Lower leg skin (tissue), 4 donors: Measurements from ENCODE around the gene LY6G6D. TPM values are rescaled to one million over a fixed set of nuclear protein-coding genes. Genes with fewer than 3 reads are reported as not detected.

Experiments
- DNase-seq, 2 donors: peaks; one replicate each; pipeline ENCODE4 v3.0.0-alpha.2; 2019; ENCODE audit warnings: low spot score in 2 of 2
- H3K4me3 ChIP-seq: fragments of 200-600 bp; sonication (generic); 2 replicates; pipeline ENCODE4 v1.5.1; 2017; ENCODE audit warnings: mild to moderate bottlenecking, low read depth; ENCODE audit not compliant: poor library complexity, severe bottlenecking
- POLR2A ChIP-seq, 2 donors: fragments of 450-650 bp; IDR thresholded peaks; one replicate each; pipeline ENCODE4 v1.6.1; 2016 to 2017; ENCODE audit warnings: antibody characterized with exemption in 2 of 2, mild to moderate bottlenecking in 1 of 2, moderate library complexity in 1 of 2
- WGBS, 2 donors: methylation state at CpG; one replicate each; pipeline ENCODE4 v1.1.5; 2018; 5-methylcytosine and 5-hydroxymethylcytosine counted together
- intact Hi-C: fragments of 100-400 bp; cut with DNase I; formaldehyde crosslinking; loops from one replicate; pipeline ENCODE4 v1.15.0; 2023; ENCODE audit warnings: low total_unique reads
- microRNA-seq, 2 donors: library from miRNA; unstranded; fragments of <30 nt; microRNA quantifications; one replicate each; pipeline ENCODE4, GENCODE V29; 2016; ENCODE audit warnings: borderline replicate concordance in 2 of 2, borderline number of aligned reads in 1 of 2
- total RNA-seq, 4 donors: library from RNA; depleted of rRNA; stranded (reverse); fragments of >200 nt; gene quantifications; one replicate each; pipeline ENCODE4 v1.1.0, GENCODE V29; 2016
- TF ChIP-seq, protein P1 (sequence below), 3 donors: fragments of 450-650 bp; IDR thresholded peaks; one replicate each; pipeline ENCODE4 v1.5.1; 2016; ENCODE audit warnings: antibody characterized with exemption in 3 of 3, mild to moderate bottlenecking in 3 of 3, moderate library complexity in 2 of 3

LY6G6D gene
- total RNA-seq, 4 donors from 2014 or later: 9.5 TPM; not detected in 3

DNA sequence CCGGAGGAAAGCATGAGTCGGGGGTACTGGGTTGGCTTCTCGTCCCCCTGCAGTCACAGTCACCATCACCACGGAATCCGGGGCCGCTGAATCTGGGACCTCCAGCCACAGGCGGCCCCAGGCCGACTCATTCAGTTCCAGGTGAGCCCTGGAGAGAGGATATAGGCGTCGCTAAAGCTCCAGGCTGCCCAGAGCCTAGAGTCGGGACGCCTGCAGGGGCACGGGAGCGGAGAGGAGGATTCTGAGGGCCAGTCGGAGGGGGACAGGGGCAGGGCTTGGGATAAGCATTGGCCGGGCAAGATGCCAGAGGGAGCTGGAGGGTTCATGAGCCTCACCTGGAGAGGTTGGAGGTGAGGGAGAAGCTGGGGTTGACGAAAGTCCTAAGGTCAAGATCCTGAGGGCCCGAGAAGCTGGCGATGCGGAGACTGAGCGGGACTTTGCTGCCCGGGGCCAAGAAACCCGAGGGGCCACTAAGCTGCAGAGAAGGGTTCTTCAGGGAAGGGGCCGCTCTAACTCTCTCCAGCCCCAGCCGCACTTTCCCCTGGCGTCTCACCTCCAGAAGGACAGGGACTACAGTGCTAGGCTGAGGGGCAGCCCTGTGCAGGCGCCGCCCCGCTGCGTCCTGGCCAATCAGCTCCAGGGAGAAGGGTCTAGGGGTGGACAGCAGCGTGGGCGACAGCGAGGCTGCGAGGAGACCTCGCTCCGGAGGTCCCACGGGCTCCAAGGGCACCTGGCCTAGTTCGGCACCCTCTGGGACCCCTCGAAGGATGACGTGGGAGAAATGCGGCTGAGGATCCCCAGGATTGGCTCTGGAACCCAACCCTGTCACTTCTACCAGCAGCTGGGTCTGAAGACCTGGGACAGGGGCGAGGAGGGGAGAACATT lies 51.0 kb downstream of the LY6G6D start:
- 64 to 68% methylated on average over 39 to 42 of the region's 42 CpGs for WGBS, 2 donors
- no peak for DNase-seq
- no peak overlapping the region for H3K4me3 ChIP-seq
- intact Hi-C loops: loop anchor here (5.0 kb wide), 2 partner anchors 79 to 1456 kb away; no protein-coding TSS in a partner anchor
- TF ChIP-seq, protein P1, sequence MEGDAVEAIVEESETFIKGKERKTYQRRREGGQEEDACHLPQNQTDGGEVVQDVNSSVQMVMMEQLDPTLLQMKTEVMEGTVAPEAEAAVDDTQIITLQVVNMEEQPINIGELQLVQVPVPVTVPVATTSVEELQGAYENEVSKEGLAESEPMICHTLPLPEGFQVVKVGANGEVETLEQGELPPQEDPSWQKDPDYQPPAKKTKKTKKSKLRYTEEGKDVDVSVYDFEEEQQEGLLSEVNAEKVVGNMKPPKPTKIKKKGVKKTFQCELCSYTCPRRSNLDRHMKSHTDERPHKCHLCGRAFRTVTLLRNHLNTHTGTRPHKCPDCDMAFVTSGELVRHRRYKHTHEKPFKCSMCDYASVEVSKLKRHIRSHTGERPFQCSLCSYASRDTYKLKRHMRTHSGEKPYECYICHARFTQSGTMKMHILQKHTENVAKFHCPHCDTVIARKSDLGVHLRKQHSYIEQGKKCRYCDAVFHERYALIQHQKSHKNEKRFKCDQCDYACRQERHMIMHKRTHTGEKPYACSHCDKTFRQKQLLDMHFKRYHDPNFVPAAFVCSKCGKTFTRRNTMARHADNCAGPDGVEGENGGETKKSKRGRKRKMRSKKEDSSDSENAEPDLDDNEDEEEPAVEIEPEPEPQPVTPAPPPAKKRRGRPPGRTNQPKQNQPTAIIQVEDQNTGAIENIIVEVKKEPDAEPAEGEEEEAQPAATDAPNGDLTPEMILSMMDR (IDR thresholded peaks at IDR 0.05): no peak
- no peak for TF ChIP-seq POLR2A (IDR thresholded peaks at IDR 0.05)

DNA sequence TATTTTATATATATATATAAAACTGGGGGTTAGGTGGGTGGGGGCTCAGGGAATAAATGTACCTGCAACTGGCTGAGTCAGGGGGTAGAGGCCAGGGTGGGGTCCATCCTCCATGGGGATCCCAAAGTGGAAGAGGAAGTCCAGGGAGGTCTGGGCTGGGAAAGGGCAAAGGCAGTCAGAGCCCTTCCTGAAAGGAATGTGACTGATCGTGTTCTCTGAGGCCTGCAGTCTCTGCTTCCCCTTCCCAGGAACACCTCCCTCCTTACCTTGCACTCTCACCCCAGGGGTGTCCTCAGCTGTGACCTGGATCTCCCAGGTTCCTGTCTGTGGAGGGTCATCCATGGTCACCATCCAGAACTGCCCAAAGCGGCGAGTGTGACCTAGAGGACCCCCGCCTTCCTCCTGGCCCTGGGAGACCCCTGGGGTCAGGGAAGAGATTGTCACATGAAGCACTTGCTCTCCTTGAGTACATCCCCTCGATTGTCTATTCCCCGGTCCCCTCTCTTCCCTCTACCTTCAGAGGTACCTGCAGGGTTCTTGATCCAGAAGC lies 52.0 kb downstream of the LY6G6D start:
- intact Hi-C loops: loop anchor here (5.0 kb wide), 2 partner anchors 80 to 1455 kb away; no protein-coding TSS in a partner anchor
- H3K4me3 ChIP-seq: no peak overlapping the region
- TF ChIP-seq, protein P1 (IDR thresholded peaks at IDR 0.05): no peak
- TF ChIP-seq POLR2A (IDR thresholded peaks at IDR 0.05): no peak
- no peak for DNase-seq
- WGBS, 2 donors: 77 to 85% methylated on average over 6 of the region's 6 CpGs

Small RNA genes lying within 50 kb of the gene (microRNA-seq; reads per million reads assigned to microRNA genes)
- gene MIR4646: 0 reads per million in 2 donors

Other genes starting within 250 kb of the LY6G6D start
- gene MICB, start 217.2 kb upstream of the LY6G6D start, total RNA-seq: 1 to 10 TPM in 2 of 4 donors, under 1 TPM in 2; 0.61 to 2.6 (median 1.2) TPM
- gene MCCD1, start 186.4 kb upstream of the LY6G6D start, total RNA-seq: not detected
- 100 to 1,000 TPM; 176 to 355 (median 238) TPM for gene DDX39B, start 173.3 kb upstream of the LY6G6D start, total RNA-seq
- 1 to 10 TPM in 1 of 4 donors, under 1 TPM in 1, not detected in 2; 0.46 to 1.3 TPM for gene ATP6V1G2, start 168.7 kb upstream of the LY6G6D start, total RNA-seq
- 10 to 100 TPM; 25.2 to 44.4 (median 28.5) TPM for gene NFKBIL1, start 167.7 kb upstream of the LY6G6D start, total RNA-seq
- not detected for gene LTA, start 143.1 kb upstream of the LY6G6D start, total RNA-seq
- 1 to 10 TPM in 1 of 4 donors, under 1 TPM in 3; 0.38 to 1.4 (median 0.59) TPM for gene TNF, start 139.8 kb upstream of the LY6G6D start, total RNA-seq
- 1 to 10 TPM in 1 of 4 donors, not detected in 3; 1.1 TPM for gene LTB, start 132.9 kb upstream of the LY6G6D start, total RNA-seq
- 1 to 10 TPM; 1.6 to 7.0 (median 4.4) TPM for gene LST1, start 129.1 kb upstream of the LY6G6D start, total RNA-seq
- gene NCR3, start 122.3 kb upstream of the LY6G6D start, total RNA-seq: not detected
- 10 to 100 TPM in 1 of 4 donors, 1 to 10 TPM in 3; 4.8 to 13.7 (median 7.2) TPM for gene AIF1, start 100.1 kb upstream of the LY6G6D start, total RNA-seq
- gene PRRC2A, start 94.6 kb upstream of the LY6G6D start, total RNA-seq: 100 to 1,000 TPM in 1 of 4 donors, 10 to 100 TPM in 3; 57.4 to 131 (median 73.7) TPM
- 100 to 1,000 TPM; 255 to 338 (median 287) TPM for gene BAG6, start 62.7 kb upstream of the LY6G6D start, total RNA-seq
- 1 to 10 TPM; 1.7 to 7.2 (median 2.5) TPM for gene APOM, start 59.5 kb upstream of the LY6G6D start, total RNA-seq
- gene C6orf47, start 54.6 kb upstream of the LY6G6D start, total RNA-seq: 10 to 100 TPM; 35.8 to 39.9 (median 37.2) TPM
- 10 to 100 TPM; 22.3 to 32.5 (median 24.3) TPM for gene GPANK1, start 50.4 kb upstream of the LY6G6D start, total RNA-seq
- gene CSNK2B, start 49.3 kb upstream of the LY6G6D start, total RNA-seq: 100 to 1,000 TPM; 328 to 447 (median 416) TPM
- 10 to 100 TPM in 1 of 4 donors, 1 to 10 TPM in 3; 4.2 to 21.3 (median 7.1) TPM for gene LY6G5B, start 45.4 kb upstream of the LY6G6D start, total RNA-seq
- 1 to 10 TPM in 1 of 4 donors, not detected in 3; 1.6 TPM for gene LY6G5C, start 34.3 kb upstream of the LY6G6D start, total RNA-seq
- 10 to 100 TPM; 49.9 to 61.8 (median 52.0) TPM for gene ABHD16A, start 12.0 kb upstream of the LY6G6D start, total RNA-seq
- gene LY6G6F, start 8.5 kb upstream of the LY6G6D start, total RNA-seq: not detected
- 100 to 1,000 TPM; 189 to 513 (median 237) TPM for gene LY6G6C, start 6.4 kb downstream of the LY6G6D start, total RNA-seq
- 10 to 100 TPM in 1 of 4 donors, 1 to 10 TPM in 3; 6.0 to 10.5 (median 7.9) TPM for gene MPIG6B, start 8.0 kb downstream of the LY6G6D start, total RNA-seq
- gene DDAH2, start 14.0 kb downstream of the LY6G6D start, total RNA-seq: 100 to 1,000 TPM in 3 of 4 donors, 10 to 100 TPM in 1; 65.7 to 124 (median 106) TPM
- gene CLIC1, start 21.2 kb downstream of the LY6G6D start, total RNA-seq: 100 to 1,000 TPM; 293 to 430 (median 393) TPM
- gene MSH5, start 24.7 kb downstream of the LY6G6D start, total RNA-seq: 10 to 100 TPM in 3 of 4 donors, 1 to 10 TPM in 1; 7.8 to 13.8 (median 11.4) TPM
- gene SAPCD1, start 47.3 kb downstream of the LY6G6D start, total RNA-seq: 10 to 100 TPM; 25.3 to 80.6 (median 55.3) TPM
- 1 to 10 TPM in 3 of 4 donors, under 1 TPM in 1; 0.49 to 4.8 (median 1.4) TPM for gene VWA7, start 62.0 kb downstream of the LY6G6D start, total RNA-seq
- 10 to 100 TPM; 39.2 to 53.9 (median 46.9) TPM for gene VARS1, start 80.4 kb downstream of the LY6G6D start, total RNA-seq
- 10 to 100 TPM; 24.7 to 34.5 (median 28.7) TPM for gene LSM2, start 91.6 kb downstream of the LY6G6D start, total RNA-seq
- 1 to 10 TPM; 1.3 to 2.3 (median 1.8) TPM for gene HSPA1L, start 99.9 kb downstream of the LY6G6D start, total RNA-seq
- gene HSPA1A, start 100.2 kb downstream of the LY6G6D start, total RNA-seq: 100 to 1,000 TPM; 237 to 342 (median 321) TPM
- 100 to 1,000 TPM; 378 to 549 (median 420) TPM for gene HSPA1B, start 112.4 kb downstream of the LY6G6D start, total RNA-seq
- 10 to 100 TPM; 29.1 to 47.6 (median 39.6) TPM for gene NEU1, start 147.5 kb downstream of the LY6G6D start, total RNA-seq
- 1 to 10 TPM; 1.6 to 5.2 (median 3.2) TPM for gene SLC44A4, start 163.6 kb downstream of the LY6G6D start, total RNA-seq
- 10 to 100 TPM; 25.5 to 39.3 (median 33.6) TPM for gene EHMT2, start 182.3 kb downstream of the LY6G6D start, total RNA-seq
- 1 to 10 TPM in 1 of 4 donors, under 1 TPM in 3; 0.25 to 1.6 (median 0.77) TPM for gene ZBTB12, start 186.7 kb downstream of the LY6G6D start, total RNA-seq
- gene C2, start 212.4 kb downstream of the LY6G6D start, total RNA-seq: 1 to 10 TPM; 4.9 to 7.7 (median 6.7) TPM
- gene CFB, start 230.7 kb downstream of the LY6G6D start, total RNA-seq: 10 to 100 TPM in 1 of 4 donors, 1 to 10 TPM in 3; 1.4 to 13.1 (median 4.5) TPM
- 10 to 100 TPM; 53.2 to 88.2 (median 83.4) TPM for gene NELFE, start 243.6 kb downstream of the LY6G6D start, total RNA-seq
- 10 to 100 TPM; 23.3 to 57.8 (median 32.3) TPM for gene SKIC2, start 243.8 kb downstream of the LY6G6D start, total RNA-seq